Measurements from ENCODE around the gene HMGCLL1.

The HMGCLL1 gene

GRCh38 chr6:55536391-55536956, 42.5 kb downstream of the HMGCLL1 start:
- no peak for DNase-seq (ENCODE audit: low read depth in 1 of 2, low spot score in 1 of 2)

GRCh38 chr6:55531496-55531895, 47.5 kb downstream of the HMGCLL1 start:
- no peak for DNase-seq (ENCODE audit: low read depth in 1 of 2, low spot score in 1 of 2)

- no peak for DNase-seq (ENCODE audit: low read depth in 1 of 2, low spot score in 1 of 2)
Measured at GRCh38 chr6:55530931-55531330, 48.1 kb downstream of the HMGCLL1 start.

GRCh38 chr6:55528624-55529023, 50.4 kb downstream of the HMGCLL1 start:
- no peak for DNase-seq (ENCODE audit: low read depth in 1 of 2, low spot score in 1 of 2)

GRCh38 chr6:55524441-55524840, 54.6 kb downstream of the HMGCLL1 start:
- no peak for DNase-seq (ENCODE audit: low read depth in 1 of 2, low spot score in 1 of 2)

GRCh38 chr6:55518529-55519060, 60.4 kb downstream of the HMGCLL1 start:
- no peak for DNase-seq (ENCODE audit: low read depth in 1 of 2, low spot score in 1 of 2)

- DNase-seq (ENCODE audit: low read depth in 1 of 2, low spot score in 1 of 2), result no peak
Measured at GRCh38 chr6:55516736-55517135, 62.3 kb downstream of the HMGCLL1 start.

GRCh38 chr6:55512904-55513303, 66.1 kb downstream of the HMGCLL1 start:
- no peak for DNase-seq (ENCODE audit: low read depth in 1 of 2, low spot score in 1 of 2)

- DNase-seq (ENCODE audit: low read depth in 1 of 2, low spot score in 1 of 2), result no peak
Measured at GRCh38 chr6:55511122-55511800, 67.7 kb downstream of the HMGCLL1 start.

- DNase-seq (ENCODE audit: low read depth in 1 of 2, low spot score in 1 of 2), result no peak
Measured at GRCh38 chr6:55499591-55499990, 79.4 kb downstream of the HMGCLL1 start.

GRCh38 chr6:55497694-55498093, 81.3 kb downstream of the HMGCLL1 start:
- DNase-seq (ENCODE audit: low read depth in 1 of 2, low spot score in 1 of 2), result no peak

- DNase-seq (ENCODE audit: low read depth in 1 of 2, low spot score in 1 of 2), result no peak
Measured at GRCh38 chr6:55496201-55496600, 82.8 kb downstream of the HMGCLL1 start.

- no peak for DNase-seq (ENCODE audit: low read depth in 1 of 2, low spot score in 1 of 2)
Measured at GRCh38 chr6:55495277-55495676, 83.7 kb downstream of the HMGCLL1 start.

- no peak for DNase-seq (ENCODE audit: low read depth in 1 of 2, low spot score in 1 of 2)
Measured at GRCh38 chr6:55494411-55494810, 84.6 kb downstream of the HMGCLL1 start.

- no peak for DNase-seq (ENCODE audit: low read depth in 1 of 2, low spot score in 1 of 2)
Measured at GRCh38 chr6:55492259-55492658, 86.7 kb downstream of the HMGCLL1 start.

- no peak for DNase-seq (ENCODE audit: low read depth in 1 of 2, low spot score in 1 of 2)
Measured at GRCh38 chr6:55490871-55491270, 88.1 kb downstream of the HMGCLL1 start.

GRCh38 chr6:55474382-55474781, 104.6 kb downstream of the HMGCLL1 start:
- DNase-seq (ENCODE audit: low read depth in 1 of 2, low spot score in 1 of 2), result no peak

- DNase-seq (ENCODE audit: low read depth in 1 of 2, low spot score in 1 of 2), result no peak
Measured at GRCh38 chr6:55473722-55474121, 105.3 kb downstream of the HMGCLL1 start.

- no peak for DNase-seq (ENCODE audit: low read depth in 1 of 2, low spot score in 1 of 2)
Measured at GRCh38 chr6:55469951-55470366, 109.0 kb downstream of the HMGCLL1 start.

GRCh38 chr6:55456016-55456415, 123.0 kb downstream of the HMGCLL1 start:
- DNase-seq (ENCODE audit: low read depth in 1 of 2, low spot score in 1 of 2), result no peak

- no peak for DNase-seq (ENCODE audit: low read depth in 1 of 2, low spot score in 1 of 2)
Measured at GRCh38 chr6:55450005-55450404, 129.0 kb downstream of the HMGCLL1 start.

GRCh38 chr6:55449225-55449624, 129.8 kb downstream of the HMGCLL1 start:
- DNase-seq (ENCODE audit: low read depth in 1 of 2, low spot score in 1 of 2), result no peak

GRCh38 chr6:55448451-55448850, 130.5 kb downstream of the HMGCLL1 start:
- no peak for DNase-seq (ENCODE audit: low read depth in 1 of 2, low spot score in 1 of 2)
